ENCODE results near the gene OPCML.

DNA sequence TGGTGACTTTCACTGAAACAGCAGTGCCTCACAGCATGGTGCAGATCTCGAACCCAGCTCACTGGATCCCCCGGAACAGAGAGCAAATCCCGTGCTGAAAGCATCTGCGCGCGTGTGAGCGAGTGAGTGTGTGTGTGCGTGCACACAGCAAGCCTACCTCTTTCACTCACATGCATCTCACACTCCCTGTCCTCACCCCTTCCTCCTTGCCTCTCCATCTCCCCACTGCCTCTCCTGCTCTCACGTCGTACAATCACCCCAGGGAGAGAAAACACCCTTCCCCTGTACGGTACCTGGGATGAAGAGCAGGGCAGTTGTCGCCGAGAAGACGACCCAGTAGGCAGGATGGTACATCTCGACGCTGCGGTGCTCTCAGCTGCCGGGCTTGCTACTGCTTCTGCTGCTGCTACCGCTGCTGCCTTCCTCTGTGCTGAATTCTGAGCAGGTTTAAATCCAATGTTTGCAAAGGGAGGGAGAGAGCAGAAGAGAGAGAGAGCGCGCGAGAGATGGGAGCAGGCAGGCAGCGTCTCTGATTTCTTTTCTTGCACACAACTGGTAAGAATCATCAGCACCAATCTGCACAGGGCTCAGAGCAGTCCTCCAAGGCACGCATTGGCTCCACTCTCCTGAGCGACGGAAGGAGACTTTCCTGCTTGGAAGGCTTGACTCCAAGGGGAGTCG lies at the start of gene OPCML:
- TF ChIP-seq ERF (CRISPR knock-in tag; IDR thresholded peaks at IDR 0.05) (no peak), BRCA1 (CRISPR knock-in tag; IDR thresholded peaks at IDR 0.05) (no peak), ZBTB49 (CRISPR knock-in tag; IDR thresholded peaks at IDR 0.05; ENCODE audit: borderline replicate concordance) (no peak), ATF1 (CRISPR knock-in tag; IDR thresholded peaks at IDR 0.05) (no peak), ZSCAN29 (CRISPR knock-in tag; conservative IDR thresholded peaks at IDR 0.05) (no peak), ZNF430 (CRISPR knock-in tag; IDR thresholded peaks at IDR 0.05) (no peak), POLR2AphosphoS2 (IDR thresholded peaks at IDR 0.05; ENCODE audit: low read depth, low read length) (no peak), ZBTB8A (CRISPR knock-in tag; IDR thresholded peaks at IDR 0.05; ENCODE audit: borderline replicate concordance, low read depth) (no peak), YY1 (IDR thresholded peaks at IDR 0.05; ENCODE audit: insufficient read depth, insufficient replicate concordance, low read depth, low read length) (no peak)
- TF ChIP-seq, protein P1, sequence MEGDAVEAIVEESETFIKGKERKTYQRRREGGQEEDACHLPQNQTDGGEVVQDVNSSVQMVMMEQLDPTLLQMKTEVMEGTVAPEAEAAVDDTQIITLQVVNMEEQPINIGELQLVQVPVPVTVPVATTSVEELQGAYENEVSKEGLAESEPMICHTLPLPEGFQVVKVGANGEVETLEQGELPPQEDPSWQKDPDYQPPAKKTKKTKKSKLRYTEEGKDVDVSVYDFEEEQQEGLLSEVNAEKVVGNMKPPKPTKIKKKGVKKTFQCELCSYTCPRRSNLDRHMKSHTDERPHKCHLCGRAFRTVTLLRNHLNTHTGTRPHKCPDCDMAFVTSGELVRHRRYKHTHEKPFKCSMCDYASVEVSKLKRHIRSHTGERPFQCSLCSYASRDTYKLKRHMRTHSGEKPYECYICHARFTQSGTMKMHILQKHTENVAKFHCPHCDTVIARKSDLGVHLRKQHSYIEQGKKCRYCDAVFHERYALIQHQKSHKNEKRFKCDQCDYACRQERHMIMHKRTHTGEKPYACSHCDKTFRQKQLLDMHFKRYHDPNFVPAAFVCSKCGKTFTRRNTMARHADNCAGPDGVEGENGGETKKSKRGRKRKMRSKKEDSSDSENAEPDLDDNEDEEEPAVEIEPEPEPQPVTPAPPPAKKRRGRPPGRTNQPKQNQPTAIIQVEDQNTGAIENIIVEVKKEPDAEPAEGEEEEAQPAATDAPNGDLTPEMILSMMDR (CRISPR knock-in tag; IDR thresholded peaks at IDR 0.05) = no peak
- TF ChIP-seq, protein P2, sequence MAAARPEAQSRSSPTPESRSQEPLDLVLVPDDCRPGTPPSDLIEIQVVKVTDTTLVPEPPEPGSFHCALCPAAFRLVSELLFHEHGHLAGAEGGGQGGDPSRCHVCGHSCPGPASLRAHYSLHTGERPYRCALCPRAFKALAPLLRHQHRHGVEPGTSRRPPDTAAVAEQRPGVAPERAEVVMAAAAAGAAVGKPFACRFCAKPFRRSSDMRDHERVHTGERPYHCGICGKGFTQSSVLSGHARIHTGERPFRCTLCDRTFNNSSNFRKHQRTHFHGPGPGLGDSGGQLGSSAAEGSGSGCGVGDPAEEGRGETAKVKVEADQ (CRISPR knock-in tag; IDR thresholded peaks at IDR 0.05; ENCODE audit: borderline replicate concordance) = no peak

All from HepG2 (cell line).